Sigmoid colon (tissue), 3 donors: ENCODE data around the gene ASAP2.

ENCODE experiments used
- POLR2A ChIP-seq, 2 donors: fragments of 450-650 bp; IDR thresholded peaks; one replicate each; pipeline ENCODE4 v1.6.1; 2016; ENCODE audit warnings: antibody characterized with exemption in 2 of 2, mild to moderate bottlenecking in 2 of 2, moderate library complexity in 2 of 2
- TF ChIP-seq, protein P1 (sequence below), 4 experiments: fragments of 450-650 bp in 3 of 4; fragments of 200-600 bp in 1 of 4; IDR thresholded peaks; one replicate each; pipeline ENCODE4 v1.5.1; 2016 to 2019; ENCODE audit warnings: antibody characterized with exemption in 4 of 4, mild to moderate bottlenecking in 3 of 4, moderate library complexity in 2 of 4

DNA sequence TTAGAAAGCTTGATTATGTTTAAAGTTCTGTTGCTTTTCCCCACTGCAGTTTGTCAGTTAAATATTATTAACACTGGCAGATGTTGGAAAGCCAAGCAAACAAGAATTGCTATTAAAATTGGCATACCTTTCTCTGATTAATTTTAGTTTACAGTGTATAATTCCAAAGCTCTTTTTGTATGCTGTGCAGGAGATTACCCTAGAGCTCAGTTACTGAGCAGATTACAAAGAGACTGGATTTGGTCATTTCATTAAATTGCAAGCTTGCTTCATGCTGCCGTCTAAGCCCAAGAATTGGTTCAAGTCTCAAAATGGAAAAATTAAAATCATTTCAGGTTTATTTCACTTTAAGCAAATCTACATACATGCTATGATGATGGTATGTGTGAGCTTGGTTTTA is 2.3 kb downstream of the ASAP2 start:
- TF ChIP-seq, protein P1, sequence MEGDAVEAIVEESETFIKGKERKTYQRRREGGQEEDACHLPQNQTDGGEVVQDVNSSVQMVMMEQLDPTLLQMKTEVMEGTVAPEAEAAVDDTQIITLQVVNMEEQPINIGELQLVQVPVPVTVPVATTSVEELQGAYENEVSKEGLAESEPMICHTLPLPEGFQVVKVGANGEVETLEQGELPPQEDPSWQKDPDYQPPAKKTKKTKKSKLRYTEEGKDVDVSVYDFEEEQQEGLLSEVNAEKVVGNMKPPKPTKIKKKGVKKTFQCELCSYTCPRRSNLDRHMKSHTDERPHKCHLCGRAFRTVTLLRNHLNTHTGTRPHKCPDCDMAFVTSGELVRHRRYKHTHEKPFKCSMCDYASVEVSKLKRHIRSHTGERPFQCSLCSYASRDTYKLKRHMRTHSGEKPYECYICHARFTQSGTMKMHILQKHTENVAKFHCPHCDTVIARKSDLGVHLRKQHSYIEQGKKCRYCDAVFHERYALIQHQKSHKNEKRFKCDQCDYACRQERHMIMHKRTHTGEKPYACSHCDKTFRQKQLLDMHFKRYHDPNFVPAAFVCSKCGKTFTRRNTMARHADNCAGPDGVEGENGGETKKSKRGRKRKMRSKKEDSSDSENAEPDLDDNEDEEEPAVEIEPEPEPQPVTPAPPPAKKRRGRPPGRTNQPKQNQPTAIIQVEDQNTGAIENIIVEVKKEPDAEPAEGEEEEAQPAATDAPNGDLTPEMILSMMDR (IDR thresholded peaks at IDR 0.05): no peak
- no peak for TF ChIP-seq POLR2A (IDR thresholded peaks at IDR 0.05)
